ENCODE measurements around the gene PRPF31. TPM values are rescaled to one million over a fixed set of nuclear protein-coding genes. Genes with fewer than 3 reads are reported as not detected.

The PRPF31 gene
- total RNA-seq, 1 experiment from 2014 or later = 106 TPM

GRCh38 chr19:54151362-54152035 lies 35.9 kb downstream of the PRPF31 start:
- BruUV-seq (replicated peaks) = no TSS peak
- Mint-ChIP-seq H3K9me3 (ENCODE audit: low read depth, unreplicated experiment) (no peaks in the 10 kb centered on the region), H3K27me3 (ENCODE audit: unreplicated experiment) (no peaks in the 10 kb centered on the region), H3K4me3 (ENCODE audit: low read depth, unreplicated experiment) (no peak overlapping the region), H3K27ac (ENCODE audit: unreplicated experiment) (peak overlapping the region; percentile 6), H3K4me1 (ENCODE audit: low read depth, unreplicated experiment) (peaks cover 1% of the 10 kb centered on the region), H3K36me3 (ENCODE audit: insufficient read depth, unreplicated experiment) (peaks cover 89% of the 10 kb centered on the region)
- intact Hi-C loops (cut with micrococcal nuclease; ENCODE audit: unreplicated experiment) = no loop called here
- no peak for TF ChIP-seq CTCF (IDR thresholded peaks at IDR 0.05; ENCODE audit: unreplicated experiment)
- DNase-seq = no peak
- CTCF ChIA-PET = interaction anchor here (0.9 kb wide), 1 partner anchor 20 kb away, joined by 3 read pairs; no protein-coding TSS in a partner anchor

- Mint-ChIP-seq H3K4me3 (ENCODE audit: low read depth, unreplicated experiment) (no peak overlapping the region), H3K27me3 (ENCODE audit: unreplicated experiment) (no peaks in the 10 kb centered on the region), H3K4me1 (ENCODE audit: low read depth, unreplicated experiment) (peaks cover 9% of the 10 kb centered on the region), H3K36me3 (ENCODE audit: insufficient read depth, unreplicated experiment) (peaks cover 89% of the 10 kb centered on the region), H3K27ac (ENCODE audit: unreplicated experiment) (peak overlapping the region; percentile 33), H3K9me3 (ENCODE audit: low read depth, unreplicated experiment) (no peaks in the 10 kb centered on the region)
- TF ChIP-seq CTCF (IDR thresholded peaks at IDR 0.05; ENCODE audit: unreplicated experiment) = no peak
- no TSS peak for BruUV-seq (replicated peaks)
- CTCF ChIA-PET = interaction anchor here (0.5 to 0.9 kb wide), 2 partner anchors 20 to 374 kb away, joined by 3 read pairs; no protein-coding TSS in a partner anchor
- intact Hi-C loops (cut with micrococcal nuclease; ENCODE audit: unreplicated experiment) = no loop called here
- DNase-seq = no peak
These were observed 36.7 kb downstream of the PRPF31 start for GRCh38 chr19:54152267-54152666.

GRCh38 chr19:54152878-54153524 lies 37.4 kb downstream of the PRPF31 start:
- intact Hi-C loops (cut with micrococcal nuclease; ENCODE audit: unreplicated experiment) = no loop called here
- Mint-ChIP-seq H3K9me3 (ENCODE audit: low read depth, unreplicated experiment) (no peaks in the 10 kb centered on the region), H3K4me1 (ENCODE audit: low read depth, unreplicated experiment) (peaks cover 12% of the 10 kb centered on the region), H3K27ac (ENCODE audit: unreplicated experiment) (peak overlapping the region; percentile 33), H3K36me3 (ENCODE audit: insufficient read depth, unreplicated experiment) (peaks cover 94% of the 10 kb centered on the region), H3K4me3 (ENCODE audit: low read depth, unreplicated experiment) (no peak overlapping the region), H3K27me3 (ENCODE audit: unreplicated experiment) (no peaks in the 10 kb centered on the region)
- BruUV-seq (replicated peaks) = no TSS peak
- TF ChIP-seq CTCF (IDR thresholded peaks at IDR 0.05; ENCODE audit: unreplicated experiment) = no peak
- CTCF ChIA-PET = interaction anchor here (0.5 kb wide), 1 partner anchor 375 kb away, joined by 3 read pairs; no protein-coding TSS in a partner anchor
- DNase-seq = no peak

GRCh38 chr19:54153731-54154326 lies 38.3 kb downstream of the PRPF31 start:
- H3K36me3 Mint-ChIP-seq (ENCODE audit: insufficient read depth, unreplicated experiment) = peaks cover 98% of the 10 kb centered on the region
- no peaks in the 10 kb centered on the region for H3K27me3 Mint-ChIP-seq (ENCODE audit: unreplicated experiment)
- H3K9me3 Mint-ChIP-seq (ENCODE audit: low read depth, unreplicated experiment) = no peaks in the 10 kb centered on the region
- intact Hi-C loops (cut with micrococcal nuclease; ENCODE audit: unreplicated experiment) = no loop called here
- H3K4me1 Mint-ChIP-seq (ENCODE audit: low read depth, unreplicated experiment) = peaks cover 18% of the 10 kb centered on the region
- no peak for DNase-seq
- H3K4me3 Mint-ChIP-seq (ENCODE audit: low read depth, unreplicated experiment) = no peak overlapping the region
- BruUV-seq (replicated peaks) = no TSS peak
- no peak for TF ChIP-seq CTCF (IDR thresholded peaks at IDR 0.05; ENCODE audit: unreplicated experiment)
- CTCF ChIA-PET = no interaction called here
- H3K27ac Mint-ChIP-seq (ENCODE audit: unreplicated experiment) = peak overlapping the region; percentile 33

Measured in Calu3 (cell line).